ENCODE measurements around the gene IRF2BP2. TPM values are rescaled to one million over a fixed set of nuclear protein-coding genes. Genes with fewer than 3 reads are reported as not detected.

IRF2BP2 gene
- total and polyA plus RNA-seq, 2 of the 13 experiments (the other 11 are each of a cell fraction or from before 2014, with no cell fraction given) = 140 to 147 TPM

DNA sequence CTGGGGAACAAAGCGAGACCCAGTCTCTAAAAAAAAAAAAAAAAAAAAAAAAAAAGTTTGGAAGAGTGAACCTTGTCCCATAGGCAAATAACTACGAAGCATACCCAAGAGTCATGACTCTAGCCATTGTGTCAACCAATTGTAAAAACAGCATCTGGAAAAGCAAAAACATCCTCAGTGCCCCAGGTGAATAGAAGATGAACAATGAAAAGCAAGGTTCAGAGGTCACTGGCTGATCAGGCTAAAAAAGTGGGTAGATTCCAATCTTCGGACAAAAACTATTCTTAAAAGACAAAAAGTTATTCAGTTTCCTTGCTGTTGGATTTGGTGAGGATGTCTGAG is 11.1 kb upstream of the IRF2BP2 start (continued):
- TF ChIP-seq STAT5B (CRISPR knock-in tag; IDR thresholded peaks at IDR 0.05) = no peak
- no peak for TF ChIP-seq ZNF251 (CRISPR knock-in tag; IDR thresholded peaks at IDR 0.05)
- 0 out of 2 replicates have a peak, but pooled peaks have one; percentile 11 for TF ChIP-seq TSC22D2 (CRISPR knock-in tag; IDR thresholded peaks at IDR 0.05; ENCODE audit: borderline replicate concordance)
- TF ChIP-seq, protein P1, sequence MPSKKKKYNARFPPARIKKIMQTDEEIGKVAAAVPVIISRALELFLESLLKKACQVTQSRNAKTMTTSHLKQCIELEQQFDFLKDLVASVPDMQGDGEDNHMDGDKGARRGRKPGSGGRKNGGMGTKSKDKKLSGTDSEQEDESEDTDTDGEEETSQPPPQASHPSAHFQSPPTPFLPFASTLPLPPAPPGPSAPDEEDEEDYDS (CRISPR knock-in tag; IDR thresholded peaks at IDR 0.05) = no peak
- TF ChIP-seq, protein P2, sequence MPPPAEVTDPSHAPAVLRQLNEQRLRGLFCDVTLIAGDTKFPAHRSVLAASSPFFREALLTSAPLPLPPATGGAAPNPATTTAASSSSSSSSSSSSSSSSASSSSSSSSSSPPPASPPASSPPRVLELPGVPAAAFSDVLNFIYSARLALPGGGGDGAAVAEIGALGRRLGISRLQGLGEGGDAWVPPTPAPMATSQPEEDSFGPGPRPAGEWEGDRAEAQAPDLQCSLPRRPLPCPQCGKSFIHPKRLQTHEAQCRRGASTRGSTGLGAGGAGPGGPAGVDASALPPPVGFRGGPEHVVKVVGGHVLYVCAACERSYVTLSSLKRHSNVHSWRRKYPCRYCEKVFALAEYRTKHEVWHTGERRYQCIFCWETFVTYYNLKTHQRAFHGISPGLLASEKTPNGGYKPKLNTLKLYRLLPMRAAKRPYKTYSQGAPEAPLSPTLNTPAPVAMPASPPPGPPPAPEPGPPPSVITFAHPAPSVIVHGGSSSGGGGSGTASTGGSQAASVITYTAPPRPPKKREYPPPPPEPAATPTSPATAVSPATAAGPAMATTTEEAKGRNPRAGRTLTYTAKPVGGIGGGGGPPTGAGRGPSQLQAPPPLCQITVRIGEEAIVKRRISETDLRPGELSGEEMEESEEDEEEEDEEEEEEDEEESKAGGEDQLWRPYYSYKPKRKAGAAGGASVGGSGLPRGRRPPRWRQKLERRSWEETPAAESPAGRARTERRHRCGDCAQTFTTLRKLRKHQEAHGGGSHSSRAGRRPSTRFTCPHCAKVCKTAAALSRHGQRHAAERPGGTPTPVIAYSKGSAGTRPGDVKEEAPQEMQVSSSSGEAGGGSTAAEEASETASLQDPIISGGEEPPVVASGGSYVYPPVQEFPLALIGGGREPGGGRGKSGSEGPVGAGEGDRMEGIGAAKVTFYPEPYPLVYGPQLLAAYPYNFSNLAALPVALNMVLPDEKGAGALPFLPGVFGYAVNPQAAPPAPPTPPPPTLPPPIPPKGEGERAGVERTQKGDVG (CRISPR knock-in tag; IDR thresholded peaks at IDR 0.05; ENCODE audit: borderline replicate concordance) = no peak
- peak; percentile 44; the same call in 1 of the 2 replicates for TF ChIP-seq ZBTB7B (CRISPR knock-in tag; IDR thresholded peaks at IDR 0.05)
- no peak for TF ChIP-seq TP53 (CRISPR knock-in tag; conservative IDR thresholded peaks at IDR 0.05)
- TF ChIP-seq, protein P3, sequence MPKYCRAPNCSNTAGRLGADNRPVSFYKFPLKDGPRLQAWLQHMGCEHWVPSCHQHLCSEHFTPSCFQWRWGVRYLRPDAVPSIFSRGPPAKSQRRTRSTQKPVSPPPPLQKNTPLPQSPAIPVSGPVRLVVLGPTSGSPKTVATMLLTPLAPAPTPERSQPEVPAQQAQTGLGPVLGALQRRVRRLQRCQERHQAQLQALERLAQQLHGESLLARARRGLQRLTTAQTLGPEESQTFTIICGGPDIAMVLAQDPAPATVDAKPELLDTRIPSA (CRISPR knock-in tag; IDR thresholded peaks at IDR 0.05; ENCODE audit: borderline replicate concordance) = no peak
- TF ChIP-seq IKZF1 (IDR thresholded peaks at IDR 0.05) = no peak
- TF ChIP-seq, protein P4, sequence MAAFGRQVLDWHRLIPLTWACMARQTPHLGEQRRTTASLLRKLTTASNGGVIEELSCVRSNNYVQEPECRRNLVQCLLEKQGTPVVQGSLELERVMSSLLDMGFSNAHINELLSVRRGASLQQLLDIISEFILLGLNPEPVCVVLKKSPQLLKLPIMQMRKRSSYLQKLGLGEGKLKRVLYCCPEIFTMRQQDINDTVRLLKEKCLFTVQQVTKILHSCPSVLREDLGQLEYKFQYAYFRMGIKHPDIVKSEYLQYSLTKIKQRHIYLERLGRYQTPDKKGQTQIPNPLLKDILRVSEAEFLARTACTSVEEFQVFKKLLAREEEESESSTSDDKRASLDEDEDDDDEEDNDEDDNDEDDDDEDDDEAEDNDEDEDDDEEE (CRISPR knock-in tag; IDR thresholded peaks at IDR 0.05) = no peak
- peak; percentile 77 for TF ChIP-seq CREM (IDR thresholded peaks at IDR 0.05)
- no peak for TF ChIP-seq CREM (CRISPR knock-in tag; IDR thresholded peaks at IDR 0.05)
- no peak for TF ChIP-seq ZNF891 (CRISPR knock-in tag; IDR thresholded peaks at IDR 0.05)
- TF ChIP-seq SRF (IDR thresholded peaks at IDR 0.05; ENCODE audit: low read depth, low read length) = 0 out of 2 replicates have a peak, but pooled peaks have one; percentile 27
- TF ChIP-seq FOXJ3 (CRISPR knock-in tag; IDR thresholded peaks at IDR 0.05; ENCODE audit: borderline replicate concordance) = peak; percentile 82; the same call in 1 of the 2 replicates
- TF ChIP-seq, protein P5, sequence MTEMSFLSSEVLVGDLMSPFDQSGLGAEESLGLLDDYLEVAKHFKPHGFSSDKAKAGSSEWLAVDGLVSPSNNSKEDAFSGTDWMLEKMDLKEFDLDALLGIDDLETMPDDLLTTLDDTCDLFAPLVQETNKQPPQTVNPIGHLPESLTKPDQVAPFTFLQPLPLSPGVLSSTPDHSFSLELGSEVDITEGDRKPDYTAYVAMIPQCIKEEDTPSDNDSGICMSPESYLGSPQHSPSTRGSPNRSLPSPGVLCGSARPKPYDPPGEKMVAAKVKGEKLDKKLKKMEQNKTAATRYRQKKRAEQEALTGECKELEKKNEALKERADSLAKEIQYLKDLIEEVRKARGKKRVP (CRISPR knock-in tag; IDR thresholded peaks at IDR 0.05) = peak in 1 of 2 experiments; percentile 51; a peak in 1 of 4 replicates
- no peak for TF ChIP-seq ZNF589 (CRISPR knock-in tag; conservative IDR thresholded peaks at IDR 0.05)
- no peak for TF ChIP-seq NFE2L1 (CRISPR knock-in tag; IDR thresholded peaks at IDR 0.05; ENCODE audit: borderline replicate concordance)
- no peak for TF ChIP-seq DR1 (CRISPR knock-in tag; IDR thresholded peaks at IDR 0.05)
- TF ChIP-seq KDM3A (CRISPR knock-in tag; IDR thresholded peaks at IDR 0.05; ENCODE audit: low read depth) = no peak
- no peak for TF ChIP-seq ZBTB21 (CRISPR knock-in tag; IDR thresholded peaks at IDR 0.05)
- TF ChIP-seq MEIS2 (CRISPR knock-in tag; IDR thresholded peaks at IDR 0.05) = no peak
- no peak for TF ChIP-seq GABPB1 (CRISPR knock-in tag; IDR thresholded peaks at IDR 0.05)
- no peak for TF ChIP-seq SNRNP70 (IDR thresholded peaks at IDR 0.05; ENCODE audit: low read depth, low read length)
- no peak for TF ChIP-seq ZNF678 (CRISPR knock-in tag; IDR thresholded peaks at IDR 0.05)
- TF ChIP-seq MTA1 (CRISPR knock-in tag; IDR thresholded peaks at IDR 0.05; ENCODE audit: borderline replicate concordance) = no peak
- no peak for TF ChIP-seq ZFAT (CRISPR knock-in tag; conservative IDR thresholded peaks at IDR 0.05)
- TF ChIP-seq MAFF (IDR thresholded peaks at IDR 0.05; ENCODE audit: low read depth, low read length) = no peak

Data from HepG2 (cell line).